Right lobe of liver (tissue), 4 donors: ENCODE measurements around the gene CRK.

Source experiments
- CTCF ChIP-seq, 4 donors: fragments of 200-600 bp in 3 of 4; fragments of 450-650 bp in 1 of 4; IDR thresholded peaks; one replicate each; pipeline versions ENCODE4 v1.5.1 to v1.8.0; 2016 to 2022; ENCODE audit warnings: antibody characterized with exemption in 4 of 4, mild to moderate bottlenecking in 2 of 4
- POLR2A ChIP-seq: fragments of 450-650 bp; IDR thresholded peaks from one replicate; pipeline ENCODE4 v1.6.1; 2017; ENCODE audit warnings: antibody characterized with exemption, mild to moderate bottlenecking
- donor health status: DM: no; HTN: no; CAD: no.
- donor health status: DM: no; HTN: no; CAD: no.
- donor health status: DM: no; HTN: yes; CAD: no.

GRCh38 chr17:1474402-1475189 lies 18.6 kb upstream of the CRK start:
- no peak for TF ChIP-seq POLR2A
- TF ChIP-seq CTCF (IDR thresholded peaks at IDR 0.05) = no peak
